ENCODE results near the gene TGM1. TPM values are rescaled to one million over a fixed set of nuclear protein-coding genes. Genes with fewer than 3 reads are reported as not detected.
A peak's percentile ranks its signal among the peaks of the same experiment; 100 is the strongest.

The TGM1 gene
- total RNA-seq, 6 donors from 2014 or later: 9.1 to 29.2 (median 11.1) TPM

- ATAC-seq (ENCODE audit: low FRiP score in 2 of 2) (no peak), DNase-seq (no peak)
Observed at GRCh38 chr14:24235804-24236688, 26.9 kb downstream of the TGM1 start.

GRCh38 chr14:24234095-24235005 is 28.6 kb downstream of the TGM1 start:
- H3K27ac ChIP-seq: peak overlapping the region in 2 of 4 donors; percentile 88 to 91
- peaks cover 31 to 55% (median 34%) of the 10 kb centered on the region in 4 donors for H3K4me1 ChIP-seq
- no peak for TF ChIP-seq EP300 (IDR thresholded peaks at IDR 0.05)
- TF ChIP-seq, protein P1, sequence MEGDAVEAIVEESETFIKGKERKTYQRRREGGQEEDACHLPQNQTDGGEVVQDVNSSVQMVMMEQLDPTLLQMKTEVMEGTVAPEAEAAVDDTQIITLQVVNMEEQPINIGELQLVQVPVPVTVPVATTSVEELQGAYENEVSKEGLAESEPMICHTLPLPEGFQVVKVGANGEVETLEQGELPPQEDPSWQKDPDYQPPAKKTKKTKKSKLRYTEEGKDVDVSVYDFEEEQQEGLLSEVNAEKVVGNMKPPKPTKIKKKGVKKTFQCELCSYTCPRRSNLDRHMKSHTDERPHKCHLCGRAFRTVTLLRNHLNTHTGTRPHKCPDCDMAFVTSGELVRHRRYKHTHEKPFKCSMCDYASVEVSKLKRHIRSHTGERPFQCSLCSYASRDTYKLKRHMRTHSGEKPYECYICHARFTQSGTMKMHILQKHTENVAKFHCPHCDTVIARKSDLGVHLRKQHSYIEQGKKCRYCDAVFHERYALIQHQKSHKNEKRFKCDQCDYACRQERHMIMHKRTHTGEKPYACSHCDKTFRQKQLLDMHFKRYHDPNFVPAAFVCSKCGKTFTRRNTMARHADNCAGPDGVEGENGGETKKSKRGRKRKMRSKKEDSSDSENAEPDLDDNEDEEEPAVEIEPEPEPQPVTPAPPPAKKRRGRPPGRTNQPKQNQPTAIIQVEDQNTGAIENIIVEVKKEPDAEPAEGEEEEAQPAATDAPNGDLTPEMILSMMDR (IDR thresholded peaks at IDR 0.05): no peak
- no peak for TF ChIP-seq POLR2AphosphoS5 (IDR thresholded peaks at IDR 0.05)
- TF ChIP-seq POLR2A (IDR thresholded peaks at IDR 0.05): no peak
- 90 to 92% methylated on average over 3 of the region's 3 CpGs for WGBS, 2 donors
- no peaks in the 10 kb centered on the region for H3K27me3 ChIP-seq
- no peak overlapping the region for H3K4me3 ChIP-seq
- peaks cover 16 to 45% (median 38%) of the 10 kb centered on the region in 4 donors for H3K36me3 ChIP-seq
- H3K9me3 ChIP-seq: no peaks in the 10 kb centered on the region
- ATAC-seq (ENCODE audit: low FRiP score in 2 of 2) (no peak), DNase-seq (no peak)

More at GRCh38 chr14:24235804-24236688, 26.9 kb downstream of the TGM1 start:
- 90 to 92% methylated on average over 5 of the region's 5 CpGs for WGBS, 2 donors
- no peak overlapping the region for H3K27ac ChIP-seq
- H3K9me3 ChIP-seq: no peaks in the 10 kb centered on the region
- peaks cover 44 to 60% (median 46%) of the 10 kb centered on the region in 4 donors for H3K4me1 ChIP-seq
- TF ChIP-seq, protein P1 (IDR thresholded peaks at IDR 0.05): no peak
- TF ChIP-seq POLR2A (IDR thresholded peaks at IDR 0.05): no peak
- TF ChIP-seq POLR2AphosphoS5 (IDR thresholded peaks at IDR 0.05): no peak
- TF ChIP-seq EP300 (IDR thresholded peaks at IDR 0.05): no peak
- peaks cover 16 to 62% (median 54%) of the 10 kb centered on the region in 4 donors for H3K36me3 ChIP-seq
- H3K27me3 ChIP-seq: no peaks in the 10 kb centered on the region
- H3K4me3 ChIP-seq: no peak overlapping the region

DNA sequence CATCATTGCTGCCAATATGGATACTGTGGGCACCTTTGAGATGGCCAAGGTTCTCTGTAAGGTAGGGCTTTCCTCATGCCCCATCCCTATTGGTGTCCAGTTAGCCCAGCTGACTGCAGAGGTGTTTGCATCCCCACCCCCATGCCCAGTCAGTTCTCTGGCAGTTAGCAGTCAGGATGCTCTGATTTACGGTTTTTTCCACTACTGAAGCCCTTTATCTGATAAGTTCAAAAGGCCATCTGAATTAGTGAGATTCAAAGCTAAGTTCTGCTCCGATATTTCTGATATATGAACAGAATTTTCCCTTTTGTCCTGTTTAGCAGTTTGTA is 29.5 kb downstream of the TGM1 start:
- peak overlapping the region; percentile 71 to 90 (median 79) for H3K4me3 ChIP-seq
- no peak for TF ChIP-seq EP300 (IDR thresholded peaks at IDR 0.05)
- TF ChIP-seq POLR2AphosphoS5 (IDR thresholded peaks at IDR 0.05): no peak
- TF ChIP-seq POLR2A (IDR thresholded peaks at IDR 0.05): no peak
- TF ChIP-seq, protein P1 (IDR thresholded peaks at IDR 0.05): no peak
- peak overlapping the region; percentile 88 to 92 (median 91) for H3K27ac ChIP-seq
- peaks cover 23 to 52% (median 29%) of the 10 kb centered on the region in 4 donors for H3K4me1 ChIP-seq
- no peaks in the 10 kb centered on the region for H3K9me3 ChIP-seq
- no peaks in the 10 kb centered on the region for H3K27me3 ChIP-seq
- 65 to 74% methylated on average over 2 of the region's 2 CpGs for WGBS, 2 donors
- peaks cover 15 to 40% (median 31%) of the 10 kb centered on the region in 4 donors for H3K36me3 ChIP-seq
- DNase-seq (no peak), ATAC-seq (ENCODE audit: low FRiP score in 2 of 2) (no peak)

GRCh38 chr14:24232645-24233537 is 30.1 kb downstream of the TGM1 start, which contains the start of gene GMPR2:
TSS of gene GMPR2 (plus strand) at chr14:24232929. CDS start at chr14:24233254, 325 bp downstream.
- peak; percentile 75 to 90 for DNase-seq
- WGBS, 2 donors: 5 to 6% methylated on average over 31 to 38 of the region's 38 CpGs
- peaks cover 22 to 49% (median 29%) of the 10 kb centered on the region in 4 donors for H3K4me1 ChIP-seq

More at GRCh38 chr14:24232645-24233537, 30.1 kb downstream of the TGM1 start, which contains the start of gene GMPR2:
- Histone ChIP-seq H3K4me3 (peak within 1 kb of the TSS; percentile 71 to 90 (median 79)), H3K36me3 (peaks cover 9 to 40% (median 26%) of the 10 kb centered on the region in 4 donors), H3K9me3 (no peaks in the 10 kb centered on the region), H3K27me3 (no peaks in the 10 kb centered on the region), H3K27ac (peak within 1 kb of the TSS; percentile 88 to 92 (median 91))
- ATAC-seq (ENCODE audit: low FRiP score in 2 of 2): peak; percentile 76 to 85
- TF ChIP-seq POLR2A (IDR thresholded peaks at IDR 0.05): peak in 1 of 4 donors; percentile 56
- TF ChIP-seq POLR2AphosphoS5 (IDR thresholded peaks at IDR 0.05): peak in 1 of 2 donors; percentile 56
- TF ChIP-seq, protein P1 (IDR thresholded peaks at IDR 0.05): peak in 1 of 6 experiments; percentile 0
- peak in 1 of 4 donors; percentile 11 for TF ChIP-seq EP300 (IDR thresholded peaks at IDR 0.05)
